GM12892 (cell line): ENCODE data around the gene LAMA5.

Experiments used
- POLR2A ChIP-seq: IDR thresholded peaks from 2 replicates; pipeline ENCODE4 v1.6.1; 2011; ENCODE audit warnings: low read depth, low read length, control low read depth
- POLR2AphosphoS5 ChIP-seq: IDR thresholded peaks from 2 replicates; pipeline ENCODE4 v1.6.1; 2011; ENCODE audit warnings: low read depth, low read length, control low read depth
- TAF1 ChIP-seq: IDR thresholded peaks from 2 replicates; pipeline ENCODE4 v1.6.1; 2011; ENCODE audit warnings: low read depth, mild to moderate bottlenecking, control low read depth, low read length, borderline replicate concordance

DNA sequence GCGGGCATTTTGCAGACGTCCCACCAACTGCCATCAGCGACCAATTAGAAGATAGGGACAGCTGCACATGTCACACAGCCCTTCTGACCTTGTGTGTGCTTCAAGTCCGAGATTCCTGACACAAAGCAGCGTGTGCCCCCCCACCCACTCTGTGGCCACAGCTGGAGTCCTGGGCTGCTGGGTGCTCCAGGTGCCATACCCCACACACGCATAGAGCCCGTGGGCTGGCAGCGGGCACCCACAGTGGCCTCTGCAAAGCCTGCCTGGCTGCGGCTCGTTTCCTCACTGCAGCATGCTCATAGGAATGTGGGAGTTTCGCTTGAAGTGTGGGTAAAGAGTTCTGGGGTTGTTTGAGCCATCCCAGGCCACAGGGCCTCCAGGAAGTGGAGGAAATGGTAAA is 66.8 kb downstream of the LAMA5 start:
- TF ChIP-seq POLR2AphosphoS5 = no peak
- TF ChIP-seq POLR2A = no peak
- no peak for TF ChIP-seq TAF1
